ENCODE data around the gene PERM1.

DNA sequence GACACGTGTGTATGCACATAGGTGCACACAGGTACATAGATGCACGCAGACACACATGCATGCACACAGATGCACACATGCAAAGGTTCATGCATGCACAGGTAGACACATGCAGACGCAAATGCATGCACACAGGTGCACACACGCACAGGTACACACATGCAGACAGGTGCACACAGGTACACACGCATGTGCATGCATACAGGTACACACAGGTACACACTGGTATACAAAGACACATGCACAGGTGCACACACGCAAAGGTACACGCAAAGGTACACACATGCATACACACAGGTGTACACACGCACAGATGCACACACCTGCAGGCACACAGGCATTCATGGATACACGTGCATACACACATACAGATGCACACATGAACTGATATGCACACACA lies 31.6 kb downstream of the PERM1 start:
- TF ChIP-seq, protein P1, sequence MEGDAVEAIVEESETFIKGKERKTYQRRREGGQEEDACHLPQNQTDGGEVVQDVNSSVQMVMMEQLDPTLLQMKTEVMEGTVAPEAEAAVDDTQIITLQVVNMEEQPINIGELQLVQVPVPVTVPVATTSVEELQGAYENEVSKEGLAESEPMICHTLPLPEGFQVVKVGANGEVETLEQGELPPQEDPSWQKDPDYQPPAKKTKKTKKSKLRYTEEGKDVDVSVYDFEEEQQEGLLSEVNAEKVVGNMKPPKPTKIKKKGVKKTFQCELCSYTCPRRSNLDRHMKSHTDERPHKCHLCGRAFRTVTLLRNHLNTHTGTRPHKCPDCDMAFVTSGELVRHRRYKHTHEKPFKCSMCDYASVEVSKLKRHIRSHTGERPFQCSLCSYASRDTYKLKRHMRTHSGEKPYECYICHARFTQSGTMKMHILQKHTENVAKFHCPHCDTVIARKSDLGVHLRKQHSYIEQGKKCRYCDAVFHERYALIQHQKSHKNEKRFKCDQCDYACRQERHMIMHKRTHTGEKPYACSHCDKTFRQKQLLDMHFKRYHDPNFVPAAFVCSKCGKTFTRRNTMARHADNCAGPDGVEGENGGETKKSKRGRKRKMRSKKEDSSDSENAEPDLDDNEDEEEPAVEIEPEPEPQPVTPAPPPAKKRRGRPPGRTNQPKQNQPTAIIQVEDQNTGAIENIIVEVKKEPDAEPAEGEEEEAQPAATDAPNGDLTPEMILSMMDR (IDR thresholded peaks at IDR 0.05) = no peak
- TF ChIP-seq POLR2A (IDR thresholded peaks at IDR 0.05) = no peak

Data from thyroid gland (tissue), 4 donors.